PC-3 (cell line): ENCODE results near the gene UQCC2.

Experiments used
- CTCF ChIP-seq: fragments of 300-600 bp; sonication (generic); conservative IDR thresholded peaks from 2 replicates; pipeline ENCODE4 v1.5.1; 2017; ENCODE audit warnings: antibody characterized with exemption, low read depth, mild to moderate bottlenecking, low read length
- EZH2 ChIP-seq: fragments of 300-600 bp; sonication (generic); IDR thresholded peaks from one replicate; pipeline ENCODE4 v1.6.1; 2017; ENCODE audit warnings: antibody characterized with exemption, mild to moderate bottlenecking, low read length; ENCODE audit not compliant: unreplicated experiment
- EZH2phosphoT487 ChIP-seq: fragments of 300-600 bp; sonication (generic); IDR thresholded peaks from 2 replicates; pipeline ENCODE4 v1.6.1; 2018; ENCODE audit warnings: mild to moderate bottlenecking, antibody characterized with exemption, low read length, borderline replicate concordance

DNA sequence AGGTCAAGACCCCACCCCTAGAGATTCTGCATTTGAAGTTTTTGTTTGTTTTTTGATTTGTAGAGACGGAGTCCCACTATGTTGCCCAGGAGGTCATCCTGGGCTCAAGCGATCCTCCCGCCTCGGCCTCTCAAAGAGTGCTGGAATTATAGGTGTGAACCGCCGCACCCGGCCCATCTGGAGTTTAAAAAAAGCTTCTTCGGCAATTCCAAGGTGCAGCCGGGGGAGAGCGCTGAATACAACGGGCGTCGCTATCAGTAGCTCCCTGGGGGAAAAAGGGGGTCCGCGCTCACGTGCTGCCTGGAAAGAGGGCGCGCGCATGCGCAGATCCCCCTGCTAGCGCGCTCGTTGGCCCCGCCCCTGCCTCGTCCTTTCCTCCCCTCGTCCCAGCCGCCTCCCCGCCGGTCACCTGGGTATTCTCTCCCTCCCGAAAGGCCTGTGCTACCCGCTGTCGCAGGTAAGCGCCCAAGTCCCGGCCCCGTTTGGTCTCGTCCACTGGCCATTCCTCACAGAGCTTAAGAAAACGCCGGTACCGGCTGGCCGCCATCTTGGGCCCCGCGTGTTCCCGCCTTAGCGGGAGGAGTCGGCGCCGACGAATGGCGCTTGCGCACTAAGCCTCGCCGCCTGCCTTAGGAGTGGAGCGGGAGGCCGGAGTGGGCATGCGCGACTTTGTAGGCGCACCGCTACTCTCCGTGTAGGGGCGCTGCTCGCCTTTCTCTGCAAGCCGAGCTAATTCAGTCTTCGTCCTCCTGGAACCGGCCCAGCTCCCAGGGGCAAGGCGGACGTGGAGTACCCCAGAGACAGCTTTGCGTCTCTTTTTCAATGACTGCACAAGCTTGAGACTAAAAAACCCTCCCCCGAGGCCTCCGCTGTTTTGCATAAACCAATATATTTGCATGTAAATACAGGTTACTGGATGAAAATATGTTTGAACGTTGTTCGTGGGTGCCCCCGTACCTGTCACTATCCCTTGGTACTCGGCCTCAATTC is at the start of gene UQCC2:
- TF ChIP-seq CTCF (peak; percentile 79), EZH2 (no peak), EZH2phosphoT487 (no peak)
